ENCODE results near the gene NFIB. TPM values are rescaled to one million over a fixed set of nuclear protein-coding genes. Genes with fewer than 3 reads are reported as not detected.

The NFIB gene
- total RNA-seq, 2 experiments from 2014 or later = not detected

- Mint-ChIP-seq H3K27ac (no peak overlapping the region), H3K4me3 (no peak overlapping the region), H3K9me3 (no peaks in the 10 kb centered on the region), H3K4me1 (ENCODE audit: low read depth) (no peaks in the 10 kb centered on the region), H3K36me3 (ENCODE audit: low read depth) (no peaks in the 10 kb centered on the region), H3K27me3 (no peaks in the 10 kb centered on the region)
- intact Hi-C loops (cut with micrococcal nuclease) = no loop called here
- ChIA-PET CTCF (no interaction called here), POLR2A (no interaction called here)
- TF ChIP-seq CTCF (IDR thresholded peaks at IDR 0.05) = no peak
- no peak for ATAC-seq
- DNase-seq = no peak
These were observed 140.2 kb downstream of the NFIB start for GRCh38 chr9:14173713-14174112.

- POLR2A ChIA-PET = no interaction called here
- Mint-ChIP-seq H3K27ac (no peak overlapping the region), H3K4me3 (no peak overlapping the region), H3K4me1 (ENCODE audit: low read depth) (no peaks in the 10 kb centered on the region), H3K9me3 (no peaks in the 10 kb centered on the region), H3K36me3 (ENCODE audit: low read depth) (no peaks in the 10 kb centered on the region), H3K27me3 (no peaks in the 10 kb centered on the region)
- intact Hi-C loops (cut with micrococcal nuclease) = no loop called here
- DNase-seq = no peak
- no peak for TF ChIP-seq CTCF (IDR thresholded peaks at IDR 0.05)
- no peak for ATAC-seq
- CTCF ChIA-PET = no interaction called here
These were observed 142.9 kb downstream of the NFIB start for GRCh38 chr9:14170973-14171596.

GRCh38 chr9:14170392-14170931, 143.5 kb downstream of the NFIB start:
- Mint-ChIP-seq H3K27ac (no peak overlapping the region), H3K4me3 (no peak overlapping the region), H3K27me3 (no peaks in the 10 kb centered on the region), H3K9me3 (no peaks in the 10 kb centered on the region), H3K36me3 (ENCODE audit: low read depth) (no peaks in the 10 kb centered on the region), H3K4me1 (ENCODE audit: low read depth) (no peaks in the 10 kb centered on the region)
- CTCF ChIA-PET = no interaction called here
- POLR2A ChIA-PET = no interaction called here
- no peak for DNase-seq
- ATAC-seq = no peak
- no peak for TF ChIP-seq CTCF (IDR thresholded peaks at IDR 0.05)
- intact Hi-C loops (cut with micrococcal nuclease) = no loop called here

- CTCF ChIA-PET = no interaction called here
- Mint-ChIP-seq H3K27me3 (no peaks in the 10 kb centered on the region), H3K9me3 (no peaks in the 10 kb centered on the region), H3K27ac (no peak overlapping the region), H3K4me1 (ENCODE audit: low read depth) (no peaks in the 10 kb centered on the region), H3K4me3 (no peak overlapping the region), H3K36me3 (ENCODE audit: low read depth) (no peaks in the 10 kb centered on the region)
- ATAC-seq = no peak
- no peak for TF ChIP-seq CTCF (IDR thresholded peaks at IDR 0.05)
- DNase-seq = no peak
- POLR2A ChIA-PET = no interaction called here
- intact Hi-C loops (cut with micrococcal nuclease) = no loop called here
These were observed 145.6 kb downstream of the NFIB start for GRCh38 chr9:14168381-14168780.

GRCh38 chr9:14165376-14166035, 148.4 kb downstream of the NFIB start:
- Mint-ChIP-seq H3K9me3 (no peaks in the 10 kb centered on the region), H3K27ac (no peak overlapping the region), H3K4me1 (ENCODE audit: low read depth) (no peaks in the 10 kb centered on the region), H3K27me3 (no peaks in the 10 kb centered on the region), H3K4me3 (no peak overlapping the region), H3K36me3 (ENCODE audit: low read depth) (no peaks in the 10 kb centered on the region)
- DNase-seq (no peak), ATAC-seq (no peak)
- intact Hi-C loops (cut with micrococcal nuclease) = no loop called here
- TF ChIP-seq CTCF (IDR thresholded peaks at IDR 0.05) = no peak
- ChIA-PET POLR2A (no interaction called here), CTCF (no interaction called here)
